DOHH2 (cell line): ENCODE results near the gene GINS2.

Experiments used
- H3F3A ChIP-seq: fragments of 200-600 bp; sonication (generic), shearing (Covaris generic); 2 replicates; pipeline ENCODE4 v1.6.0; 2016; ENCODE audit warnings: antibody characterized with exemption, mild to moderate bottlenecking; ENCODE audit not compliant: control insufficient read depth, insufficient read depth
- H3K27ac ChIP-seq: fragments of 200-600 bp; sonication (generic); 2 replicates; pipeline ENCODE4 v1.5.1; 2014; ENCODE audit warnings: low read depth, mild to moderate bottlenecking, low read length, moderate library complexity
- H3K27me3 ChIP-seq: fragments of 200-600 bp; sonication (generic); 2 replicates; pipeline ENCODE4 v1.6.1; 2014; ENCODE audit warnings: mild to moderate bottlenecking, low read length, mixed read lengths; ENCODE audit not compliant: control insufficient read depth
- H3K36me3 ChIP-seq: fragments of 200-600 bp; sonication (generic); 2 replicates; pipeline ENCODE4 v1.6.1; 2014; ENCODE audit warnings: mild to moderate bottlenecking, low read length, moderate library complexity, mixed read lengths; ENCODE audit not compliant: control insufficient read depth
- H3K4me1 ChIP-seq: fragments of 200-600 bp; sonication (generic); 2 replicates; pipeline ENCODE4 v1.6.1; 2014; ENCODE audit warnings: mild to moderate bottlenecking, low read length, mixed read lengths; ENCODE audit not compliant: control insufficient read depth
- H3K4me2 ChIP-seq: fragments of 200-600 bp; sonication (generic); 2 replicates; pipeline ENCODE4 v1.6.0; 2014; ENCODE audit warnings: mild to moderate bottlenecking, low read length, moderate library complexity
- H3K4me3 ChIP-seq: fragments of 200-600 bp; sonication (generic); 2 replicates; pipeline ENCODE4 v1.5.1; 2014; ENCODE audit warnings: mild to moderate bottlenecking, low read length, mixed read lengths
- H3K79me2 ChIP-seq: fragments of 200-600 bp; sonication (generic); 2 replicates; pipeline ENCODE4 v1.6.1; 2014; ENCODE audit warnings: mild to moderate bottlenecking, low read length, mixed read lengths; ENCODE audit not compliant: control insufficient read depth
- H3K9me2 ChIP-seq: fragments of 200-600 bp; sonication (generic); replicated peaks from 2 replicates; pipeline ENCODE4 v1.6.1; 2014; ENCODE audit warnings: mild to moderate bottlenecking, low read length, mixed read lengths; ENCODE audit not compliant: control insufficient read depth
- H3K9me3 ChIP-seq: fragments of 200-600 bp; sonication (generic); 2 replicates; pipeline ENCODE4 v1.6.1; 2014; ENCODE audit warnings: antibody characterized with exemption, low read length, mixed read lengths; ENCODE audit not compliant: control insufficient read depth, insufficient read depth
- H4K20me1 ChIP-seq: fragments of 200-600 bp; sonication (generic); 2 replicates; pipeline ENCODE4 v1.6.0; 2014; ENCODE audit warnings: low read depth, mild to moderate bottlenecking, antibody characterized with exemption, low read length, moderate library complexity; ENCODE audit not compliant: control insufficient read depth, insufficient read depth
- CTCF ChIP-seq: fragments of 200-600 bp; sonication (generic); IDR thresholded peaks from one replicate; pipeline ENCODE4 v1.5.1; 2014; ENCODE audit warnings: antibody characterized with exemption, mild to moderate bottlenecking, low read depth, low read length; ENCODE audit not compliant: poor library complexity, severe bottlenecking
- EZH2phosphoT487 ChIP-seq: fragments of 200-600 bp; sonication (generic); IDR thresholded peaks from 2 replicates; pipeline ENCODE4 v1.6.1; 2017; ENCODE audit warnings: borderline replicate concordance, mild to moderate bottlenecking, antibody characterized with exemption, low read length, moderate library complexity, mixed read lengths

GINS2 gene

GRCh38 chr16:85667841-85668413 is 20.8 kb downstream of the GINS2 start:
- Histone ChIP-seq H3K27me3 (no peaks in the 10 kb centered on the region), H3K4me2 (no peak overlapping the region), H3K27ac (no peak overlapping the region), H3K4me3 (no peak overlapping the region), H3K9me2 (no peaks in the 10 kb centered on the region), H3K4me1 (no peaks in the 10 kb centered on the region), H3F3A (no peaks in the 10 kb centered on the region), H3K36me3 (peaks cover 97% of the 10 kb centered on the region), H3K9me3 (no peaks in the 10 kb centered on the region), H3K79me2 (no peaks in the 10 kb centered on the region), H4K20me1 (peaks cover 3% of the 10 kb centered on the region; the same call in 1 of the 2 replicates)
- TF ChIP-seq EZH2phosphoT487, result no peak
- no peak for TF ChIP-seq CTCF

GRCh38 chr16:85667261-85667660 is 21.5 kb downstream of the GINS2 start:
- H3K36me3 ChIP-seq, result peaks cover 97% of the 10 kb centered on the region

GRCh38 chr16:85665929-85666328 is 22.8 kb downstream of the GINS2 start:
- no peaks in the 10 kb centered on the region for H3K27me3 ChIP-seq
- H3K27ac ChIP-seq, result no peak overlapping the region
- no peaks in the 10 kb centered on the region for H3K4me1 ChIP-seq
- no peaks in the 10 kb centered on the region for H3F3A ChIP-seq
- no peak overlapping the region for H3K4me3 ChIP-seq
- peaks cover 3% of the 10 kb centered on the region; the same call in 1 of the 2 replicates for H4K20me1 ChIP-seq
- H3K79me2 ChIP-seq, result no peaks in the 10 kb centered on the region
- no peaks in the 10 kb centered on the region for H3K9me2 ChIP-seq
- TF ChIP-seq EZH2phosphoT487, result no peak
- no peak for TF ChIP-seq CTCF
- peaks cover 94% of the 10 kb centered on the region for H3K36me3 ChIP-seq
- no peak overlapping the region for H3K4me2 ChIP-seq
- H3K9me3 ChIP-seq, result no peaks in the 10 kb centered on the region

More at GRCh38 chr16:85667261-85667660, 21.5 kb downstream of the GINS2 start:
- peaks cover 3% of the 10 kb centered on the region; the same call in 1 of the 2 replicates for H4K20me1 ChIP-seq
- no peak for TF ChIP-seq EZH2phosphoT487
- TF ChIP-seq CTCF, result no peak
- H3K4me3 ChIP-seq, result no peak overlapping the region
- H3K4me2 ChIP-seq, result no peak overlapping the region
- H3K27me3 ChIP-seq, result no peaks in the 10 kb centered on the region
- H3K79me2 ChIP-seq, result no peaks in the 10 kb centered on the region
- no peaks in the 10 kb centered on the region for H3K9me3 ChIP-seq
- H3K4me1 ChIP-seq, result no peaks in the 10 kb centered on the region
- H3K27ac ChIP-seq, result no peak overlapping the region
- no peaks in the 10 kb centered on the region for H3F3A ChIP-seq
- H3K9me2 ChIP-seq, result no peaks in the 10 kb centered on the region
